ENCODE data around the gene BAHD1. TPM values are rescaled to one million over a fixed set of nuclear protein-coding genes. Genes with fewer than 3 reads are reported as not detected.
A peak's percentile ranks its signal among the peaks of the same experiment; 100 is the strongest.

Gene BAHD1
- total RNA-seq, 1 experiment from 2014 or later: 40.6 TPM

DNA sequence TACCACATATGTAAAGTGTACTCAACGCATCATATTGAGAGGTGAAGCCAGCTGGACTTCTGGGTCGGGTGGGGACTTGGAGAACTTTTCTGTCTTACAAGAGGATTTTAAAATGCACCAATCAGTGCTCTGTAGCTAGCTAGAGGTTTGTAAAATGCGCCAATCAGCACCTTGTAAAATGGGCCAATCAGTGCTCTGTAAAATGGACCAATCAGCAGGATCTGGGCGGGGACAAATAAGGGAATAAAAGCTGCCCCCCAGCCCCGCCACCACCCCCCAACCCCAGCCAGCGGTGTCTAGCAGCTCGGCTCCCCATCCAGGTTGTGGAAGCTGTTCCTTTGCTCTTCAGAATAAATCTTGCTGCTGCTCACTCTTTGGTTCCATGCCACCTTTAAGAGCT lies 41.4 kb upstream of the BAHD1 start:
- CTCF ChIA-PET: interaction anchor here (0.6 kb wide), 1 partner anchor 49 kb away, joined by 7 read pairs; no protein-coding TSS in a partner anchor
- Histone ChIP-seq H3K36me3 (ENCODE audit: control insufficient read depth, insufficient read depth, low read length) (no peaks in the 10 kb centered on the region), H3K27me3 (ENCODE audit: control insufficient read depth, insufficient read depth, low read length) (no peaks in the 10 kb centered on the region), H3K27ac (ENCODE audit: low read length) (no peak overlapping the region), H3K4me3 (ENCODE audit: low read depth in 2 of 2, low read length in 2 of 2) (no peak overlapping the region), H3K4me1 (ENCODE audit: control insufficient read depth, insufficient read depth, low read length) (no peaks in the 10 kb centered on the region), H3K9me3 (ENCODE audit: control insufficient read depth, insufficient read depth, low read depth, low read length) (no peaks in the 10 kb centered on the region)
- in situ Hi-C loops (cut with HindIII; ENCODE audit: low pct_unique_long_range_greater_than_20kb, low sequenced_read_pairs): no loop called here
- intact Hi-C loops (cut with micrococcal nuclease; ENCODE audit: unreplicated experiment): no loop called here
- ATAC-seq: no peak
- DNase-seq (ENCODE audit: low read depth, low spot score): no peak
- BruUV-seq (replicated peaks): no TSS peak
- no peak for TF ChIP-seq TCF7L2 (IDR thresholded peaks at IDR 0.05; ENCODE audit: low read depth, low read length)
- TF ChIP-seq, protein P1, sequence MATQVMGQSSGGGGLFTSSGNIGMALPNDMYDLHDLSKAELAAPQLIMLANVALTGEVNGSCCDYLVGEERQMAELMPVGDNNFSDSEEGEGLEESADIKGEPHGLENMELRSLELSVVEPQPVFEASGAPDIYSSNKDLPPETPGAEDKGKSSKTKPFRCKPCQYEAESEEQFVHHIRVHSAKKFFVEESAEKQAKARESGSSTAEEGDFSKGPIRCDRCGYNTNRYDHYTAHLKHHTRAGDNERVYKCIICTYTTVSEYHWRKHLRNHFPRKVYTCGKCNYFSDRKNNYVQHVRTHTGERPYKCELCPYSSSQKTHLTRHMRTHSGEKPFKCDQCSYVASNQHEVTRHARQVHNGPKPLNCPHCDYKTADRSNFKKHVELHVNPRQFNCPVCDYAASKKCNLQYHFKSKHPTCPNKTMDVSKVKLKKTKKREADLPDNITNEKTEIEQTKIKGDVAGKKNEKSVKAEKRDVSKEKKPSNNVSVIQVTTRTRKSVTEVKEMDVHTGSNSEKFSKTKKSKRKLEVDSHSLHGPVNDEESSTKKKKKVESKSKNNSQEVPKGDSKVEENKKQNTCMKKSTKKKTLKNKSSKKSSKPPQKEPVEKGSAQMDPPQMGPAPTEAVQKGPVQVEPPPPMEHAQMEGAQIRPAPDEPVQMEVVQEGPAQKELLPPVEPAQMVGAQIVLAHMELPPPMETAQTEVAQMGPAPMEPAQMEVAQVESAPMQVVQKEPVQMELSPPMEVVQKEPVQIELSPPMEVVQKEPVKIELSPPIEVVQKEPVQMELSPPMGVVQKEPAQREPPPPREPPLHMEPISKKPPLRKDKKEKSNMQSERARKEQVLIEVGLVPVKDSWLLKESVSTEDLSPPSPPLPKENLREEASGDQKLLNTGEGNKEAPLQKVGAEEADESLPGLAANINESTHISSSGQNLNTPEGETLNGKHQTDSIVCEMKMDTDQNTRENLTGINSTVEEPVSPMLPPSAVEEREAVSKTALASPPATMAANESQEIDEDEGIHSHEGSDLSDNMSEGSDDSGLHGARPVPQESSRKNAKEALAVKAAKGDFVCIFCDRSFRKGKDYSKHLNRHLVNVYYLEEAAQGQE (IDR thresholded peaks at IDR 0.05; ENCODE audit: insufficient read depth in 1 of 2, low read depth in 2 of 2, low read length in 1 of 2): no peak
- TF ChIP-seq SIN3A (IDR thresholded peaks at IDR 0.05; ENCODE audit: borderline replicate concordance, insufficient read depth, low read depth, low read length): no peak
- TF ChIP-seq, protein P2, sequence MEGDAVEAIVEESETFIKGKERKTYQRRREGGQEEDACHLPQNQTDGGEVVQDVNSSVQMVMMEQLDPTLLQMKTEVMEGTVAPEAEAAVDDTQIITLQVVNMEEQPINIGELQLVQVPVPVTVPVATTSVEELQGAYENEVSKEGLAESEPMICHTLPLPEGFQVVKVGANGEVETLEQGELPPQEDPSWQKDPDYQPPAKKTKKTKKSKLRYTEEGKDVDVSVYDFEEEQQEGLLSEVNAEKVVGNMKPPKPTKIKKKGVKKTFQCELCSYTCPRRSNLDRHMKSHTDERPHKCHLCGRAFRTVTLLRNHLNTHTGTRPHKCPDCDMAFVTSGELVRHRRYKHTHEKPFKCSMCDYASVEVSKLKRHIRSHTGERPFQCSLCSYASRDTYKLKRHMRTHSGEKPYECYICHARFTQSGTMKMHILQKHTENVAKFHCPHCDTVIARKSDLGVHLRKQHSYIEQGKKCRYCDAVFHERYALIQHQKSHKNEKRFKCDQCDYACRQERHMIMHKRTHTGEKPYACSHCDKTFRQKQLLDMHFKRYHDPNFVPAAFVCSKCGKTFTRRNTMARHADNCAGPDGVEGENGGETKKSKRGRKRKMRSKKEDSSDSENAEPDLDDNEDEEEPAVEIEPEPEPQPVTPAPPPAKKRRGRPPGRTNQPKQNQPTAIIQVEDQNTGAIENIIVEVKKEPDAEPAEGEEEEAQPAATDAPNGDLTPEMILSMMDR (IDR thresholded peaks at IDR 0.05): no peak
- no peak for TF ChIP-seq POLR2AphosphoS5 (IDR thresholded peaks at IDR 0.05; ENCODE audit: low read depth, low read length)
- POLR2A ChIA-PET: interaction anchor here (0.6 to 0.7 kb wide), 2 partner anchors 23 to 41 kb away, joined by 9 to 11 read pairs; no protein-coding TSS in a partner anchor

DNA sequence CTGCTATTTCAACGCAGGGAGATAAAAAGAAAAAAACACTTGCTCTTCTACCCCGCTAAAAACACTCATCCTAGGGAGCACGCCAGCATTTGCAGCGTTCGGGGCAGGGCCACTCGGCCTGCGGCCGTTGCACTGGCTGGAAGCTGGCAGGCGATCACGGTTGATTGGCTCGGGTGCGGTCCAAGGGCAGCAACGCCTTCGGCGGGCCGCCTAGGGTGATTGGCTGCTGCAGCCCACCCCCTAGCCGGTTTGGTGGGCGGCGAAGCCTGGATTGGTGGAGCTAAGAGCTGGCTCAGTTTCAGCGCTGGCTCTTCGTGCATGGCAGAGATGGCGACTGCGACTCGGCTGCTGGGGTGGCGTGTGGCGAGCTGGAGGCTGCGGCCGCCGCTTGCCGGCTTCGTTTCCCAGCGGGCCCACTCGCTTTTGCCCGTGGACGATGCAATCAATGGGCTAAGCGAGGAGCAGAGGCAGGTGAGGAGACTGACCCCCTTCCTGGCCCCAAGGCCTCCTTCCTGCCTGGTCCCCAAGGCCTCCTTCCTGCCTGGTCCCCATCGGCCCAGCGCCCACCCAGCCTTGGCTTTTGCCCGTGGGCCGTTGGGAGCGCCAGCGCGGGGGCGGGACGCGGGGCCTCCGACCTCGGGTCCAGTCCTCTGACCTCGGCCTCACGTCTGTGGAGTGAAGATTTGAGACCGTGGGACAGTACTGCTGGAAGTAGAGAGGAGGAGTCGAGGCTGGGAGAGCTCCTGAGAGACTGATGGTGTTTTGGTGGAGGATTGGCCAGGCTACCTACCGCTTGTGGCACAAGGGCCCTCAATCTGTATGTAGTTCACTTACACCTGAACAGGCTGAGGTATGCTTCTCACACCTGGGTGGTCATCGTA lies 35.0 kb upstream of the BAHD1 start, which contains the start of gene IVD:
TSS of gene IVD (plus strand) at position 295 of the 881 bp plus-strand sequence. CDS start at position 328, 33 bp downstream.
- ChIA-PET POLR2A (interaction anchor here (0.6 to 1.0 kb wide), 3 partner anchors 67 to 864 kb away, joined by 3 to 4 read pairs (median 3); no protein-coding TSS in a partner anchor), CTCF (interaction anchor here (0.6 to 1.0 kb wide), 5 partner anchors 34 to 131 kb away, joined by 3 to 6 read pairs (median 3); no protein-coding TSS in a partner anchor)

More for the DNA sequence above, 35.0 kb upstream of the BAHD1 start, which contains the start of gene IVD:
- peak within 1 kb of the TSS; percentile 82 to 93 for H3K4me3 ChIP-seq (ENCODE audit: low read depth in 2 of 2, low read length in 2 of 2)
- intact Hi-C loops (cut with micrococcal nuclease; ENCODE audit: unreplicated experiment): no loop called here
- no TSS peak for BruUV-seq (replicated peaks)
- no peaks in the 10 kb centered on the region for H3K9me3 ChIP-seq (ENCODE audit: control insufficient read depth, insufficient read depth, low read depth, low read length)
- H3K4me1 ChIP-seq (ENCODE audit: control insufficient read depth, insufficient read depth, low read length): no peaks in the 10 kb centered on the region
- TF ChIP-seq TCF7L2 (IDR thresholded peaks at IDR 0.05; ENCODE audit: low read depth, low read length): no peak
- TF ChIP-seq, protein P1 (IDR thresholded peaks at IDR 0.05; ENCODE audit: insufficient read depth in 1 of 2, low read depth in 2 of 2, low read length in 1 of 2): 0 out of 4 replicates have a peak, but pooled peaks of 1 of the 2 experiments have one; percentile 5
- TF ChIP-seq, protein P2 (IDR thresholded peaks at IDR 0.05): no peak
- TF ChIP-seq SIN3A (IDR thresholded peaks at IDR 0.05; ENCODE audit: borderline replicate concordance, insufficient read depth, low read depth, low read length): peak; percentile 59; the same call in 1 of the 2 replicates
- TF ChIP-seq POLR2AphosphoS5 (IDR thresholded peaks at IDR 0.05; ENCODE audit: low read depth, low read length): peak; percentile 86
- H3K27me3 ChIP-seq (ENCODE audit: control insufficient read depth, insufficient read depth, low read length): no peaks in the 10 kb centered on the region
- peak; percentile 100 for ATAC-seq
- peak within 1 kb of the TSS; percentile 91 for H3K27ac ChIP-seq (ENCODE audit: low read length)
- peak; percentile 47 for DNase-seq (ENCODE audit: low read depth, low spot score)
- in situ Hi-C loops (cut with HindIII; ENCODE audit: low pct_unique_long_range_greater_than_20kb, low sequenced_read_pairs): no loop called here
- peaks cover 3% of the 10 kb centered on the region for H3K36me3 ChIP-seq (ENCODE audit: control insufficient read depth, insufficient read depth, low read length)

All from Panc1 (cell line).